Kidney (tissue), 14 donors: ENCODE results near the gene PSMB11. TPM values are rescaled to one million over a fixed set of nuclear protein-coding genes. Genes with fewer than 3 reads are reported as not detected.

ENCODE experiments used
- DNase-seq, 5 donors: peaks; one replicate each; pipeline ENCODE4 v3.0.0-alpha.2; 2013 to 2020
- FAIRE-seq: peaks from 2 replicates; lab custom pipeline; 2012; peaks lifted over from hg19 to GRCh38; lab: Jason Lieb, UNC
- H3K27ac ChIP-seq, 2 donors: one replicate each; pipeline ENCODE4 v1.7.0; 2013; ENCODE audit warnings: low read depth in 2 of 2, low read length in 2 of 2, inconsistent platforms in 1 of 2
- H3K27me3 ChIP-seq: one replicate; pipeline ENCODE4 v1.7.1; 2013; ENCODE audit warnings: low read length, inconsistent platforms; ENCODE audit not compliant: control insufficient read depth, insufficient read depth
- H3K36me3 ChIP-seq, 3 donors: one replicate each; pipeline versions ENCODE4 v1.7.0 to v1.7.1; 2013; ENCODE audit warnings: low read length in 3 of 3, control low read depth in 1 of 3, inconsistent platforms in 1 of 3; ENCODE audit not compliant: insufficient read depth in 3 of 3, control insufficient read depth in 2 of 3
- H3K4me1 ChIP-seq, 3 donors: one replicate each; pipeline versions ENCODE4 v1.7.0 to v1.7.1; 2013; ENCODE audit warnings: low read length in 3 of 3, inconsistent platforms in 1 of 3, low read depth in 1 of 3; ENCODE audit not compliant: control insufficient read depth in 2 of 3, insufficient read depth in 2 of 3
- H3K4me3 ChIP-seq, 3 donors: one replicate each; pipeline versions ENCODE4 v1.7.0 to v1.8.1; 2013; ENCODE audit warnings: low read length in 3 of 3, control low read depth in 1 of 3, inconsistent platforms in 1 of 3
- H3K9ac ChIP-seq, 3 donors: one replicate each; pipeline versions ENCODE4 v1.7.0 to v1.7.1; 2013; ENCODE audit warnings: low read length in 3 of 3, control low read depth in 1 of 3, inconsistent platforms in 1 of 3
- H3K9me3 ChIP-seq, 3 donors: one replicate each; pipeline versions ENCODE4 v1.7.0 to v1.7.1; 2013; ENCODE audit warnings: low read length in 3 of 3, control low read depth in 1 of 3, inconsistent platforms in 1 of 3; ENCODE audit not compliant: control insufficient read depth in 2 of 3, insufficient read depth in 1 of 3
- CTCF ChIP-seq: IDR thresholded peaks from 3 replicates; pipeline ENCODE4 v1.5.1; 2012; ENCODE audit warnings: mild to moderate bottlenecking, moderate library complexity, borderline replicate concordance; ENCODE audit not compliant: insufficient read depth; ENCODE audit errors: extremely low read depth
- intact Hi-C: fragments of 100-400 bp; cut with DNase I; formaldehyde crosslinking; loops from one replicate; pipeline ENCODE4 v1.11.1; 2022
- polyA plus RNA-seq: library from polyadenylated mRNA; stranded (reverse); fragments of 350-450 nt; fragmentation: Illumina TruSeq; extraction: RNeasy Lipid Tissue Mini Kit (QIAGEN cat#74804); gene quantifications from one replicate; pipeline ENCODE4 v1.2.3, GENCODE V29; 2014; ENCODE audit warnings: low read depth, low replicate concordance; ENCODE audit not compliant: insufficient read depth
- total RNA-seq: library from RNA; stranded (reverse); fragmentation: NEBNext Ultra II Directional; extraction: Animal tissue kit (Norgen Biotek cat#: 25700); gene quantifications from one replicate; pipeline ENCODE4 v1.2.1, GENCODE V29; 2021
- donor health status: control.
- donor health status: control.
- donor health status: control.
- donor health status: control.
- donor health status: control.
- donor health status: DM: yes; HTN: yes; CAD: no.
- donor health status: Normal renal cell carcinoma (clear cell type).

Gene PSMB11
- total and polyA plus RNA-seq, 2 donors from 2014 or later: not detected

- Histone ChIP-seq H3K9me3 (no peaks in the 10 kb centered on the region), H3K4me1 (peaks cover 0 to 13% (median 8%) of the 10 kb centered on the region in 3 donors), H3K27ac (no peak overlapping the region), H3K27me3 (no peaks in the 10 kb centered on the region), H3K36me3 (peaks cover 30 to 52% (median 40%) of the 10 kb centered on the region in 3 donors), H3K4me3 (no peak overlapping the region), H3K9ac (no peak overlapping the region)
- DNase-seq (peak in 1 of 5 donors; percentile 37), FAIRE-seq (no peak)
- TF ChIP-seq CTCF: no peak
- intact Hi-C loops: no loop called here
Measured at GRCh38 chr14:23060536-23061260, 18.7 kb downstream of the PSMB11 start.

DNA sequence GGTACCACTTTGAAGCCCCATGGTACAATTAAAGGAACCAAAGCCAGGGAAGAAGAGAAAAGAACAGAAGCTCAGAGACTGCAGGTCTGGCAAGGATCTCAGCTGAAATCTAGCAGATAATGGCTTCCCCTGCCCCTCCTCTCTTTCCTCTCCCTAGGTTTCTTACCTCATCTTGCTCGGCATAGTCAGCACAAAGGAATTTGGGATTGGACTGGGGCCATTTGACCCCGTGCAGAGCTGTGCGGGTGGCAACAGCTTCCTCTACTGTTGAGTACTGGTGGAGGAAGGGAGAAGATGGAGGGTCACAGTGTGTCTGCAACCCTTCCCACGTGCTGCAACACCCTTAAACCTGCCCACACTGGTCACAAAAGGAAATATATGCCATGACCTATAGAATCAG, 20.0 kb downstream of the PSMB11 start:
- intact Hi-C loops: no loop called here
- DNase-seq (peak in 2 of 5 donors; percentile 38 to 62), FAIRE-seq (no peak)
- Histone ChIP-seq H3K27me3 (no peaks in the 10 kb centered on the region), H3K36me3 (peaks cover 34 to 63% (median 49%) of the 10 kb centered on the region in 3 donors), H3K27ac (peak overlapping the region in 1 of 2 donors; percentile 13), H3K4me3 (no peak overlapping the region), H3K9me3 (no peaks in the 10 kb centered on the region), H3K4me1 (peaks cover 0 to 7% (median 4%) of the 10 kb centered on the region in 3 donors), H3K9ac (no peak overlapping the region)
- no peak for TF ChIP-seq CTCF

DNA sequence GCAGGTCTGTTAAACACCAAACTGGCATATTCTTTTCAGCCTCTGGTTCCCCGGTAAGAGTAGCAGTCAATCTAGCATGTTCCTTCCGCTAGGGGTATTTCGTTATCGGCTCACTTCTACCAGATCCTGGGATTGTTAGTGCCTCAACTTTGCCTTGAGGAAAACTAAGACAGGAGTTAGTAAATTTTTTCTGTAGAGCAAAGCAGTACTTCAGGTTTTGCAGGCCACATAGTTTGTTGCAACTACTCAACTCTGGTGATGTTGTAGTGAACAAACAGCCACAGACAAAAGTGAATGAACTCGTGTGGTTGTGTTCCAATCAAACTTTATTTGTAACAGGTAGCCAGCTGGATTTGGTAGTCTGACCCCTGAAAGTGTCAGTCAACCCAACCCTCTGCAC, 21.6 kb downstream of the PSMB11 start:
- H3K27ac ChIP-seq: no peak overlapping the region
- no peak for FAIRE-seq

More for the DNA sequence above, 21.6 kb downstream of the PSMB11 start:
- Histone ChIP-seq H3K4me3 (no peak overlapping the region), H3K9ac (no peak overlapping the region), H3K9me3 (no peaks in the 10 kb centered on the region), H3K4me1 (peaks cover 0 to 5% (median 4%) of the 10 kb centered on the region in 3 donors), H3K27me3 (no peaks in the 10 kb centered on the region), H3K36me3 (peaks cover 38 to 76% (median 58%) of the 10 kb centered on the region in 3 donors)
- DNase-seq: no peak
- no peak for TF ChIP-seq CTCF
- intact Hi-C loops: no loop called here
